ENCODE measurements around the gene OTOP2.
"Not testable (repeated sequence)": the region's sequence is repeated elsewhere in the genome, so short reads cannot be mapped to it uniquely, and the experiment has no call there.

Gene OTOP2

DNA sequence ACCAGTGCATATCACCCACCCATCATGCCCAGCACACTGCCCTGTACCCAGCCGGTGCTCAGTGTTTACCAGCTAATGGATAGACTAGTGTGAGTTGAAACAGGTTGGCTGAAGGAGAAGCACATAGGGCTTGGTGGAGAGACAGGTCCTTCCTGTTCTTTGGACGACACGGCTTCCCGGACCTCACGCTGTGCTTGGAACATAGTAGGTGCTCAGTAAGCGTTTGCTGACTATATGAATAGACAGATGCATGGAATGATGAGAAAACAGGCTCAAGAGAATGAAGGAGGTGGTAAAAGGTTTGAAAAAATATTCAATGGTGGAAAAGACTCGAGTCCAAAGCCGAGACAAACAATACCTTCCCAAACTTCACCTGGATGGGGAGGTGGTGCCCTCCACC is 23.9 kb upstream of the OTOP2 start:
- DNase-seq (ENCODE audit: low read depth in 2 of 2), result no peak

DNA sequence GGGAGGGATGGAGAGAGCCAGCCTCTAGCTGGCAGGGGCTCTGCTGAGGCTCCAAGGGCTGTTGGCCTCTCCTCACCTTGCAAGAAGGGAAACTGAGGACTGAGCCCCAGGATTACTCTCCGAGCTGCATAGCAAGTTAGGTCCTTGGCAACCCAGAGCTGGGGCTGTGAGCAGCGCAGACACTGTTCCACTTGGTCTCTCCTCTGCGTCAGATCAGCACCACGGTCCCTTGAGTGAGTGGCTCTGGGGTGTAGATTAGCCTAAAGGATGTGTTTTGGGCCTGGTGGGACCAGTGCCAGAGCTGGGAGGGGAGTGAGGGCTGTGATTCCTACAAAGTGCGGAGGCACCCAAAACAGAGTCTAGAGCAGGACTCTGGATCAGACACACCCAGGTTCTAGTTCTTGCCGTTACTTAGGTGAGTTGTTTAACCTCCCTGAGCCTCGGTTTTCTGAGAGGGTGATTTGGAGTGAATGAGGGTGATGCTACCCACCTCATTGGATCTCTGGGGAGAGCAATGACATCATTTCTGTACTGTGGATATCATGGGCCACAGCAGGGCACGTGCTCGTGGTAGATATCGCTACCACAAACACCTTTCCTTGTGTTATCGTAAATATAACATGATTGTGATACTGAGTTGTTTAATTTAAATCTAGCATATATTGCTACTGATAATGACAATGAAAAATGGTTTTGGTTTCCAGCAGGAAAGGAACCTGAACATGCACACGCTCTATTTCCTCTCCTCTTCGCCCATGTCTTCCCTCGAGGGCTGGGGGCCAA is 22.5 kb upstream of the OTOP2 start:
- no peak for DNase-seq (ENCODE audit: low read depth in 2 of 2)

DNA sequence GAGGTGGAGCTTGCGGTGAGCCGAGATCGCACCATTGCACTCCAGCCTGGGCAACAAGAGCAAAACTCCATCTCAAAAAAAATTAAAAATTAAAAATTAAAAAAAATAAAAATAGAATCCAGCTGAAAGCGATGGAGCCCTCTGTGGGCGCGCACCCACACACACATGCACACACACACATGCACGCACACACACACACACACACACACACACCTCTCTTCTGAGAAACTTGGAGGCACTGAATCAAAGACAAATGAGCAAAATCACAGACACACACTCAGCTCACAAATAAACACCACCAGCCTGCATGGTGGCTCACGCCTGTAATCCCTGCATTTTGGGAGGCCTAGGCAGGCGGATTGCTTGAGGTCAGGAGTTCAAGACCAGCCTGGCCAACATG is 21.0 kb upstream of the OTOP2 start:
- DNase-seq (ENCODE audit: low read depth in 2 of 2), result no peak

- DNase-seq (ENCODE audit: low read depth in 2 of 2), result no peak
These were observed 20.4 kb upstream of the OTOP2 start for GRCh38 chr17:74903671-74904070.

GRCh38 chr17:74904687-74905409 is 19.2 kb upstream of the OTOP2 start:
- no peak for DNase-seq (ENCODE audit: low read depth in 2 of 2)

DNA sequence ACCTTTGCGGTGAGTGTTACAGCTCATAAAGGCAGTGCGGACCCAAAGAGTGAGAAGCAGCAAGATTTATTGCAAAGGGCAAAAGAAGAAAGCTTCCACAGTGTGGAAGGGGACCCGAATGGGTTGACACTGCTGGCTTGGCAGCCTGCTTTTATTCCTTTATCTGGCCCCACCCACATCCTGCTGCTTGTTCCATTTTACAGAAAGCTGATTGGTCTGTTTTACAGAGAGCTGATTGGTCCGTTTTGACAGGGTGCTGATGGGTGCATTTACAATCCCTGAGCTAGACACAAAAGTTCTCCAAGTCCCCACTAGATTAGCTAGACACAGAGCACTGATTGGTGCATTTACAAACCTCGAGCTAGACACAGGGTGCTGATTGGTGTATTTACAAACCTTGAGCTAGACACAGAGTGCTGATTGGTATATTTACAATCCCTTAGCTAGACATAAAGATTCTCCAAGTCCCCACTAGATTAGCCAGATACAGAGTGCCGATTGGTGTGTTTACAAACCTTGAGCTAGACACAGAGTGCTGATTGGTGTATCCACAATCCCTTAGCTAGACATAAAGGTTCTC is 17.8 kb upstream of the OTOP2 start:
- DNase-seq (ENCODE audit: low read depth in 2 of 2), result not testable (repeated sequence)

DNA sequence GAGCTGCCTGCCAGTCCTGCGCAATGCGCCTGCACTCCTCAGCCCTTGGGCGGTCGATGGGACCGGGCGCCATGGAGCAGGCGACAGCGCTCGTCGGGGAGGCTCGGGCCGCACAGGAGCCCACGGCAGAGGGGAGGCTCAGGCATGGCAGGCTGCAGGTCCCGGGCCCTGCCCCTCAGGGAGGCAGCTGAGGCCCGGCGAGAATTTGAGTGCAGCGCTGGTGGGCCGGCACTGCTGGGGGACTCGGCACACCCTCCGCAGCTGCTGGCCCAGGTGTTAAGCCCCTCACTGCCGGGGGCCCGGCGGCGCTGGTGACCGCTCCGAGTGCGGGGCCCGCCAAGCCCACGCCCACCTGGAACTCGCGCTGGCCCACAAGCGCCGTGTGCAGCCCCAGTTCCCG is 17.1 kb upstream of the OTOP2 start:
- no peak for DNase-seq (ENCODE audit: low read depth in 2 of 2)

DNA sequence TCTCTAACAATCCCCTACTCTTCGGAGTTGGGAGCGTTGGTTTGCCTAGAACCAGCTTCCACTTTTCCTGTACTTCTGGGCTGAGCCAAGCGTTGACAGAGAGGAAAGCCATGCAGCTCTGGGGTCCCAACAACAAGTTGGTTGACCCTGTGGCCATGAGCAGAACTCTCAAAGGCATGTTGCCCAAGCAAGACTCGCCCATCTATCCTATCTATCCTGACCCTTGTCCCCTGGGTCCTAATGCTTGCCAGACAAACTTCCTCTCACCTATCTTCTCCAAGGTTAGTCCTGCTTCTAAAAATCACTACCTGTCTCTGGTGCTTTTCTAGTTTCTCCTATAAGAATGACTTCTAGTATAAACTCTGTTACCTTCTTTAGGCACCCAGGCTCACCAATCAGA is 15.0 kb upstream of the OTOP2 start:
- DNase-seq (ENCODE audit: low read depth in 2 of 2), result not testable (repeated sequence)

DNA sequence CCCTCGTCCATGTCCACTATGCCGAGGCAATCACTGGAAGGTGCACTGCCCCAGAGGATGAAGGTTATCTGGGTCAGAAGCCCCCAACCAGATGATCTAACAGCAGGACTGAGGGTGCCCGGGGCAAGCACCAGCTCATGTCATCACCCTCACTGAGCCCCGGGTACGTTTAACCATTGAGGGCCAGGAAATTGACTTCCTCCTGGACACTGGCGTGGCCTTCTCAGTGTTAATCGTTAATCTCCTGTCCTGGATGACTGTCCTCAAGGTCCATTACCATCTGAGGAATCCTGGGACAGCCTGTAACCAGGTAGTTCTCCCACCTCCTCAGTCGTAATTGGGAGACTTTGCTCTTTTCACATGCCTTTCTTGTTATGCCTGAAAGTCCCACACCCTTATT is 12.7 kb upstream of the OTOP2 start:
- DNase-seq (ENCODE audit: low read depth in 2 of 2), result not testable (repeated sequence)

DNA sequence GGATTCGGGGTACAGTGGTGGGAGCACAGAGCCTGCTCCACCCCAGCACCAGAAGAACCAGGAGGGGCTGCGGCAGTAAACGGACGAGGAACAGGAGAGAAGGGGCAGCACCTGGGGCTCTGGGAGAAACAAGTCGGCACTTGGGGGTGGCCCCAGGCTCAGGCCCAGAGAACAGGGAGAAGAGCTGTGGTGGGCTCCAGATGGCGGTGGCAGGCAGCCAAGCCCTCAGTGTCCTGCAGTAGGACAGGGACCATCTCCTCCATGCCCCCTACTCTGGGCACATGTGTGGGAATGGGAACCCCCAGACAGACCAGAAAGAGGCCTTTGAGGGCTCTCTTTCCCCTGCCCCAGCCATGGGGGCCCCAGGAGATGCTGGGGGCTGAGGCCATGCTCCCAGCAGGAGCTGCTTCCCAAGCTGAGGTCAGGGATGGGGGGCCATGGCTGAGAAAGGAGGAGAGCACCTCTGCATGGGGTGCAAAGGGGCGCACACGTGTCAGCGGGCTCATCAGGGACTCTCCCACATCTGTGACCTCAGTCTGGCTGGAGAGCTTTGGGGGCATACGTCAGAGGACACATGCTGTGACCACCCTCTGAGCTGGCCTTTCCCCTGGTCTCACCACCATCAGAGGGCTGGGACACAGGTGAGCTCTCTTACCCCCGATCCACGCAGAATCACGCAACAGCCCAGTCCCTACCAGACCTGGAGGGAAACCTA is 7.8 kb upstream of the OTOP2 start:
- DNase-seq (ENCODE audit: low read depth in 2 of 2), result no peak

DNA sequence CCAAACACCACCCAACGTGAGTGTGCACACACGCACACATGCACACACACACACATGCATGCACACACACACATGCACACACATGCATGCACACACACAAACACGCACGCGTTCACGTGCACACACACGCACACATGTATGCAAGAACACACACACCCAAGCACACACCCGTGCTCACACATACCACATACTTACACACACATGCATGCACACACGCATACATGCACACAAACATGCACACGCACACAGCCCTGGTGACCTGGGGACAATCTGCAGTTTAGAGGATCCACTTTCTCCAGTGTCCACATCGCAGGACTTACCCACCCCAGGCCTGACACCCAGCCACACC is 7.2 kb upstream of the OTOP2 start:
- no peak for DNase-seq (ENCODE audit: low read depth in 2 of 2)

DNA sequence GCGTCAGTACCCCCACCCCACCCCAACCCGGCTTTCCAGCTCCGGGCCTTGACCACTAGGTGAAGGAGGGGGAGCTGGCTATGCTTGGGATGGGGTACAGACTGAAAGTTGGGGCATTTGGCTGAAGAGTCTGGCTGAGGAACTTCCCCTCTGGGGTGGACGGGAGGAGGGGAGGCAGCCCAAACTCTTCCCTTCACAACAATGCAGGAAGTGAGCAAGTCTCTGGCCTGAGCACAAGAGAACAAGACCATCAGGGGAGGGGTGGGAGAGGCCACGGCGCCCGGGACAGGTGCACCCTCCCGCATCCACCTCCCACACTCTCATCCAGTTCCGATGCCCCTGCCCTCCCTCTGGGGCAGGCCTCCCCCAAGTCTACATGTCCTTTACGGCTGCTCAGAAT is 6.6 kb upstream of the OTOP2 start:
- no peak for DNase-seq (ENCODE audit: low read depth in 2 of 2)

DNA sequence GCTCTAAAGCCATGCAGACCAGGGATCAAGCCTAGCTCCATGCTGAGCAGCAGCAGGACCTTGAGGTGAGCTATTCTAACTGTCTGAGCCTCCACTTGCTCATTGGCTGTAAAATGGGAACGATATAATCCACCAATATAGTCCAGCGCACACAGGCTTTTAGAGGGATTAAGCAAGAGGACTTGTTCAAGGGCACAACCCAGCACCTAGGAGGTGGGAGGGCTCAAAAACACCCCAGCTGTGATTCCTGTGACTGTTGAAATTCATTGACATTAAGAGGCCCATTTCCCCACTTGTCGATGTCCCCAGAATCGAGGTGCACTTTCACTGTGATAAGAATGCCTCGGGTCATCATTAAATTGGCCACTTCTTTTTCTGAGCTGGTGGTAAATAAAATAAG is 5.2 kb upstream of the OTOP2 start:
- no peak for DNase-seq (ENCODE audit: low read depth in 2 of 2)

- no peak for DNase-seq (ENCODE audit: low read depth in 2 of 2)
These were observed 4.4 kb upstream of the OTOP2 start for GRCh38 chr17:74919440-74920305.

GRCh38 chr17:74920306-74920620 is 3.8 kb upstream of the OTOP2 start:
- no peak for DNase-seq (ENCODE audit: low read depth in 2 of 2)

- DNase-seq (ENCODE audit: low read depth in 2 of 2), result no peak
These were observed 3.4 kb upstream of the OTOP2 start for GRCh38 chr17:74920642-74921025.

DNA sequence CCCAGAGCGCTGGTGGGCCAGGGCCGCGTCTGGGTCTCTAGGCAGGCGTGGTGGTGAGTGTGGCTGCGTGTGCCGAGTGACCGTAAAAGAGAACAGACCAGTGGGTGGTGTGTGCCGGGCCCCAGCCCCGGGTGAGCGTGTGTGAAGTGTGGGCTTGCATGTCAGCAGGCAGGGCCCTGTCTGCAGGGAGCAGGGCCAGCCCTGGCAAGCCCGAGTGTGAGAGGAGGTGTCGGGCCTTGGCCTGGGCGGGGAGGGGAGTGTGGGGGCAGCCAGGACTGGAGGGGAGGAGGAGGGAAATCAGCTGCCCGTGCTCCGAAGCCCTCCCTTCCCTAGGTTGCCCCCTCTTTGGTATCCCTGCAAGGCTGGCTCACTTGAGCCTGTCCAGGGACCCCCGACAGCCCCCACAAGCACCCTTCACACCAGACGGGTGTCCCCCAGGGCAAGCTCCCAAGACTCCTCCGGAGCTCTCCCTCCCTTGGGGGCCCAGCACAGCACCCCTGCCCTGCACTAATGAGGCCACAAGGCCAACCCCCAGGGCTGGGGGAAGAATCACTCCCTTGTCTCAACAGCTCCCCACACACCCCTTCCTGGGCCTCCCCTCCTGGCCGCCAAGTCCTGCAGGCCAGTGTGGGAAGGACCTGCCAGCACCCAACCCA is 2.9 kb upstream of the OTOP2 start:
- DNase-seq (ENCODE audit: low read depth in 2 of 2), result no peak

DNA sequence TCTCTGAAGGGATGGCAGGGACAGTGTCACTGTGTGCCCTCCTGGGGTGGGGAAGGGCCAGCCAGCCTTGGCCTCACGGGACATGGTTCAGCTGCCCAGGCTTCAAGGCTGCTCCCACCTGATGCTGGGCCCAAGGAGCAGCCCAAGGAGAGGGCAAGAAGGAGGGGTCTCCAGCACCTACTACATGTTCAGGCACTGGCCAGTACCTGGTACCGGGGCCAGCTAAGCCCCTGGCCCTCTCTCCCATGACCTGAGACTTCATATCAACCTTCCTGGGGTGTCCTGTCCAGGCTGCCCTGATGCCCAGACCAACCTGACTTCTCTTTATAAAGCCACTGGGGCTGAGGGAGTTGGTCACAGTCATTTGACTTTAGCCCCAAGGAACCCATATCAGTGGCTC is 2.3 kb upstream of the OTOP2 start:
- DNase-seq (ENCODE audit: low read depth in 2 of 2), result no peak

DNA sequence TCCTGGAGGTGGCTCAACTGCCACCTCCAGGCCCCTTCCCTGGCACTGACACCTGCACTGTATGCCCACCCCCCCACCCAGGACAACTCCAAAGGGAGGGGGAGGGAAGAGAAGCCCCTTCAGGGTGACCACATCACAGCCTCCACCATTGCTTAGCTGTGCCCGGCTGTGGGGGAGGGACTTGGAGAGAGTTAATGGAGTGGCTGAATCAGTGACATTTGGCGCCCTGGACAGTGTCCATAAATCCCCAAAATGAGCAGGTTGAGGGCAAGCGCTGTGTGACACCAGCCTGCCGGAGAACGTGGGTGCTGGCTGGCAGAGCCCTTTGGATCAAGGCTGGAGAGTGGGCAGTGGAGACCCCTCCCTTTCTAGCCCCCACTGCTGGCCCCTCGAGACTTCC is 1.9 kb upstream of the OTOP2 start:
- DNase-seq (ENCODE audit: low read depth in 2 of 2), result no peak

DNA sequence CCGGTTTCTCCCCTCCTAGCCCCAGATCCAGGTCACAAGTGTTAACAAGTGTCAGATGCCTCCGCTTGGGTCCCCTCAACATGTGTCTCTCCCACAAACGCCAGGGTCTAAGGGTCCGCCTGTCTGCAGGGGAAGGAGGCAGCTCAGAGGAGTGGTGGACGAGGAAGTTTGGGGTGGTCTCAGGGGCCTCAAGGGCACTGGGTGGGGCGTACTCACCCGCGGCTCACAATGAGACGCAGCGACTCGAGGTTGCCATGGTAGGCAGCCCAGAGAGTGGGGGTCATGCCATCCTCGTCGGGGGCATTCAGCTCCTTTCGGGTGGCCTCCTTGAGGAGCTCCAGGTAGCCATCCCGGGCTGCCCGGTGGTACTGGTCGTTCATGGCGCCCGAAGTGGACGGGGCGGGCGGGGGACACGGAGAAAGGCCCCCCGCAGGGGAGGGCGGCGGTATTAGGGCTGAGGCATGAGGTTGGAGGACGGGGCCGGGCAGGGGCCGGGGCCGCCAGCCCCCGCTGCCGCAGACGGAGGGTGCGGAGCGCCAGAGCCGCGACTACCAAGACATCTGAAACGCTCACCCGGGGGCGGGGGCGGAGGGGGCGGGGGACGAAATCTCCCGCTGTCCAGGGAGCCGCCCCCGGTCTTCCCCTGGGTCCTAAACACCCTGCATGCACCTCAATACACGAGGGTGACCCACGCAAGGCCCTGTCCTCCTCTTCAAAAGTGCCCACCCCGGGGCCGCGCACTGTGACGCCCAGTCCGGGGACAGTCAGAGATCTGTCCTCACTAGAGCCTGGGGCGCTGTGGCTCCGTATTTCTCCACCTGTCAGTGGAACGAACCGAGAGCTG is 1.2 kb upstream of the OTOP2 start, which contains the start of gene USH1G:
TSS of gene USH1G (minus strand) at position 562 of the 844 bp plus-strand sequence. CDS start at position 380, 182 bp downstream.
- DNase-seq (ENCODE audit: low read depth in 2 of 2), result no peak

Data from stimulated activated CD4-positive, alpha-beta T cell treated with anti-CD3 and anti-CD28 coated beads, Interleukin-15, amount 100 ng/mL, for 48 hours (primary cell).